Ishikawa (cell line): ENCODE measurements around the gene EGF.
A peak's percentile ranks its signal among the peaks of the same experiment; 100 is the strongest.

ENCODE experiments used
- CEBPB ChIP-seq: IDR thresholded peaks from 2 replicates; pipeline ENCODE4 v1.6.1; 2012
- CREB1 ChIP-seq: IDR thresholded peaks from 2 replicates; pipeline ENCODE4 v1.6.1; 2012; ENCODE audit warnings: low read depth
- EGR1 ChIP-seq: IDR thresholded peaks from 2 replicates; pipeline ENCODE4 v1.6.1; 2012
- EP300 ChIP-seq: IDR thresholded peaks from 2 replicates; pipeline ENCODE4 v1.6.1; 2012; ENCODE audit warnings: borderline replicate concordance
- FOXM1 ChIP-seq: IDR thresholded peaks from 2 replicates; pipeline ENCODE4 v1.6.1; 2012; ENCODE audit warnings: low read depth, borderline replicate concordance
- MAX ChIP-seq: IDR thresholded peaks from 2 replicates; pipeline ENCODE4 v1.6.1; 2012
- NFIC ChIP-seq: IDR thresholded peaks from 2 replicates; pipeline ENCODE4 v1.6.1; 2012
- RAD21 ChIP-seq: IDR thresholded peaks from 2 replicates; pipeline ENCODE4 v1.6.1; 2012; ENCODE audit warnings: low read depth
- REST ChIP-seq: IDR thresholded peaks from 2 replicates; pipeline ENCODE4 v1.6.1; 2012; ENCODE audit warnings: low read depth, mild to moderate bottlenecking
- TAF1 ChIP-seq: IDR thresholded peaks from 2 replicates; pipeline ENCODE4 v1.6.1; 2012; ENCODE audit warnings: low read depth, mild to moderate bottlenecking
- TCF12 ChIP-seq: IDR thresholded peaks from 2 replicates; pipeline ENCODE4 v1.6.1; 2012; ENCODE audit warnings: low read depth
- TEAD4 ChIP-seq: IDR thresholded peaks from 2 replicates; pipeline ENCODE4 v1.6.1; 2012
- USF1 ChIP-seq: IDR thresholded peaks from 2 replicates; pipeline ENCODE4 v1.6.1; 2012
- YY1 ChIP-seq: IDR thresholded peaks from 2 replicates; pipeline ENCODE4 v1.6.1; 2012; ENCODE audit warnings: low read depth
- ZBTB7A ChIP-seq: IDR thresholded peaks from 2 replicates; pipeline ENCODE4 v1.6.1; 2012; ENCODE audit warnings: low read depth

The EGF gene

GRCh38 chr4:109942292-109942926, 29.7 kb downstream of the EGF start:
- TF ChIP-seq CREB1 (no peak), EP300 (no peak), CEBPB (peak; percentile 64), TAF1 (no peak)

GRCh38 chr4:109943745-109944144, 31.1 kb downstream of the EGF start:
- TF ChIP-seq REST: no peak
- no peak for TF ChIP-seq NFIC
- no peak for TF ChIP-seq RAD21
- TF ChIP-seq EP300: no peak
- TF ChIP-seq CEBPB: no peak
- TF ChIP-seq FOXM1: no peak
- no peak for TF ChIP-seq YY1
- TF ChIP-seq MAX: no peak
- TF ChIP-seq ZBTB7A: no peak

- no peak for TF ChIP-seq MAX
- TF ChIP-seq YY1: no peak
These were observed 31.9 kb downstream of the EGF start for GRCh38 chr4:109944591-109944990.

- TF ChIP-seq NFIC (no peak), TCF12 (no peak), YY1 (no peak), EGR1 (no peak), ZBTB7A (no peak), REST (no peak)
These were observed 32.4 kb downstream of the EGF start for GRCh38 chr4:109945056-109945455.

GRCh38 chr4:109946120-109946519, 33.4 kb downstream of the EGF start:
- TF ChIP-seq USF1 (no peak), EP300 (no peak), FOXM1 (no peak), RAD21 (no peak), TEAD4 (no peak)

- no peak for TF ChIP-seq YY1
- TF ChIP-seq CEBPB: no peak
- TF ChIP-seq FOXM1: no peak
- no peak for TF ChIP-seq TEAD4
- TF ChIP-seq CREB1: no peak
- no peak for TF ChIP-seq TCF12
- TF ChIP-seq REST: no peak
- TF ChIP-seq NFIC: no peak
- no peak for TF ChIP-seq RAD21
- no peak for TF ChIP-seq MAX
- no peak for TF ChIP-seq USF1
- no peak for TF ChIP-seq TAF1
- TF ChIP-seq EGR1: no peak
- no peak for TF ChIP-seq ZBTB7A
- TF ChIP-seq EP300: no peak
These were observed 34.8 kb downstream of the EGF start for GRCh38 chr4:109947457-109947856.
